SJSA1 (cell line): ENCODE measurements around the gene PACRGL. TPM values are rescaled to one million over a fixed set of nuclear protein-coding genes. Genes with fewer than 3 reads are reported as not detected.
A peak's percentile ranks its signal among the peaks of the same experiment; 100 is the strongest.
"Not testable (repeated sequence)": the region's sequence is repeated elsewhere in the genome, so short reads cannot be mapped to it uniquely, and the experiment has no call there.

Source experiments
- DNase-seq, 2 experiments: peaks; one replicate each; pipeline ENCODE4 v3.0.0-alpha.2; 2015 to 2020; ENCODE audit warnings: low spot score in 2 of 2, low read depth in 1 of 2
- H3K27ac ChIP-seq: fragments of 250-450 bp; sonication (Bioruptor Pico); 2 replicates; pipeline ENCODE4 v1.5.1; 2020; ENCODE audit warnings: mild to moderate bottlenecking, moderate library complexity
- H3K27me3 ChIP-seq: fragments of 250-450 bp; sonication (Bioruptor Pico); replicated peaks from 2 replicates; pipeline ENCODE4 v1.5.1; 2020; ENCODE audit warnings: mild to moderate bottlenecking, moderate library complexity
- H3K36me3 ChIP-seq: fragments of 250-450 bp; sonication (Bioruptor Pico); 2 replicates; pipeline ENCODE4 v1.5.1; 2020; ENCODE audit warnings: mild to moderate bottlenecking
- H3K4me1 ChIP-seq: fragments of 250-450 bp; sonication (Bioruptor Pico); replicated peaks from 2 replicates; pipeline ENCODE4 v1.6.1; 2021; ENCODE audit warnings: mild to moderate bottlenecking
- H3K4me3 ChIP-seq: fragments of 250-450 bp; sonication (Bioruptor Pico); 2 replicates; pipeline ENCODE4 v1.5.1; 2020; ENCODE audit warnings: mild to moderate bottlenecking
- H3K9me3 ChIP-seq: fragments of 250-450 bp; sonication (Bioruptor Pico); replicated peaks from 2 replicates; pipeline ENCODE4 v1.5.1; 2020; ENCODE audit warnings: mild to moderate bottlenecking
- total RNA-seq: library from RNA; depleted of rRNA; stranded (reverse); fragments of >200 nt; shearing (Covaris generic); gene quantifications from 2 replicates; pipeline ENCODE4 v1.2.3, GENCODE V29; 2014

The PACRGL gene
- total RNA-seq, 1 experiment from 2014 or later: 10.8 TPM

GRCh38 chr4:20760053-20760452 lies 59.8 kb downstream of the PACRGL start:
- H3K27ac ChIP-seq: no peak overlapping the region
- no peaks in the 10 kb centered on the region for H3K9me3 ChIP-seq
- no peak overlapping the region for H3K4me3 ChIP-seq
- H3K27me3 ChIP-seq: no peaks in the 10 kb centered on the region
- DNase-seq: no peak
- no peaks in the 10 kb centered on the region for H3K36me3 ChIP-seq
- no peaks in the 10 kb centered on the region for H3K4me1 ChIP-seq

GRCh38 chr4:20761382-20761781 lies 61.1 kb downstream of the PACRGL start:
- no peak for DNase-seq
- no peaks in the 10 kb centered on the region for H3K36me3 ChIP-seq
- no peaks in the 10 kb centered on the region for H3K4me1 ChIP-seq
- no peaks in the 10 kb centered on the region for H3K27me3 ChIP-seq
- H3K9me3 ChIP-seq: no peaks in the 10 kb centered on the region
- no peak overlapping the region for H3K27ac ChIP-seq
- H3K4me3 ChIP-seq: no peak overlapping the region

- Histone ChIP-seq H3K4me3 (no peak overlapping the region), H3K36me3 (no peaks in the 10 kb centered on the region)
These were observed 61.6 kb downstream of the PACRGL start for GRCh38 chr4:20761826-20762225.

GRCh38 chr4:20764366-20764992 lies 64.2 kb downstream of the PACRGL start:
- H3K36me3 ChIP-seq: no peaks in the 10 kb centered on the region
- DNase-seq: no peak
- H3K4me3 ChIP-seq: no peak overlapping the region
- H3K27ac ChIP-seq: no peak overlapping the region
- H3K4me1 ChIP-seq: no peaks in the 10 kb centered on the region
- no peaks in the 10 kb centered on the region for H3K9me3 ChIP-seq
- H3K27me3 ChIP-seq: no peaks in the 10 kb centered on the region

More at GRCh38 chr4:20761826-20762225, 61.6 kb downstream of the PACRGL start:
- Histone ChIP-seq H3K27me3 (no peaks in the 10 kb centered on the region), H3K9me3 (no peaks in the 10 kb centered on the region), H3K4me1 (no peaks in the 10 kb centered on the region), H3K27ac (no peak overlapping the region)
- DNase-seq: no peak

- no peaks in the 10 kb centered on the region for H3K36me3 ChIP-seq
- no peak overlapping the region for H3K27ac ChIP-seq
- no peaks in the 10 kb centered on the region for H3K27me3 ChIP-seq
- no peak overlapping the region for H3K4me3 ChIP-seq
- peak; percentile 3 to 25 for DNase-seq
- H3K9me3 ChIP-seq: no peaks in the 10 kb centered on the region
- no peaks in the 10 kb centered on the region for H3K4me1 ChIP-seq
These were observed 73.1 kb downstream of the PACRGL start for GRCh38 chr4:20773144-20773997.

GRCh38 chr4:20778896-20779295 lies 78.6 kb downstream of the PACRGL start:
- DNase-seq: no peak
- H3K4me3 ChIP-seq: no peak overlapping the region
- no peak overlapping the region for H3K27ac ChIP-seq
- no peaks in the 10 kb centered on the region for H3K4me1 ChIP-seq
- no peaks in the 10 kb centered on the region for H3K36me3 ChIP-seq
- H3K9me3 ChIP-seq: no peaks in the 10 kb centered on the region
- no peaks in the 10 kb centered on the region for H3K27me3 ChIP-seq

- H3K36me3 ChIP-seq, DNase-seq, H3K9me3 ChIP-seq, H3K27ac ChIP-seq, H3K4me1 ChIP-seq, H3K4me3 ChIP-seq, H3K27me3 ChIP-seq: not testable (repeated sequence)
These were observed 82.9 kb downstream of the PACRGL start for GRCh38 chr4:20783134-20783533.

- Histone ChIP-seq H3K36me3 (no peaks in the 10 kb centered on the region), H3K4me1 (no peaks in the 10 kb centered on the region), H3K4me3 (no peak overlapping the region), H3K9me3 (no peaks in the 10 kb centered on the region), H3K27ac (no peak overlapping the region), H3K27me3 (no peaks in the 10 kb centered on the region)
- no peak for DNase-seq
These were observed 87.8 kb downstream of the PACRGL start for GRCh38 chr4:20787940-20788665.
